ENCODE measurements around the gene ADARB2.
"Not testable (repeated sequence)": the region's sequence is repeated elsewhere in the genome, so short reads cannot be mapped to it uniquely, and the experiment has no call there.

ADARB2 gene

GRCh38 chr10:1434912-1435692 is 302.2 kb downstream of the ADARB2 start:
- no peak for DNase-seq (ENCODE audit: low read depth, low spot score)

GRCh38 chr10:1434202-1434601 is 303.1 kb downstream of the ADARB2 start:
- DNase-seq (ENCODE audit: low read depth, low spot score) = no peak

DNA sequence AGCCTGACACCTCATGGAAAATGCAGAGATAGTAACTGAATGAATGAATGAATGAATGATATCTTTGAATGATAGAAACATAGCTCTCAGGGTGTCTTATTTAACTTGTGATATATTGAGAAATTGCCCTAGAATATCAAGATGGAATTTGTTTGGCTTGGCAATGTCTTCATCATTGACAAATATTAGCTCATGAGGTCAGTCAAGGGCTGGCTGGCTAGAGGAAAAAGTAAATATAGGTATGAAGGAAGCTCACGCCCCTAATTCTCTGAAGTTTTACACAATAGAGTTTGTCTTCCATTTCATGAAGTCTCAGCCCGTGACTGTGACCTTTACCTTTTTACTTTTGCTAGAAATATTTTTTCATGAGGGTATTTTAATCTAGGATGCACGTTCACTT is 305.2 kb downstream of the ADARB2 start:
- no peak for DNase-seq (ENCODE audit: low read depth, low spot score)

DNA sequence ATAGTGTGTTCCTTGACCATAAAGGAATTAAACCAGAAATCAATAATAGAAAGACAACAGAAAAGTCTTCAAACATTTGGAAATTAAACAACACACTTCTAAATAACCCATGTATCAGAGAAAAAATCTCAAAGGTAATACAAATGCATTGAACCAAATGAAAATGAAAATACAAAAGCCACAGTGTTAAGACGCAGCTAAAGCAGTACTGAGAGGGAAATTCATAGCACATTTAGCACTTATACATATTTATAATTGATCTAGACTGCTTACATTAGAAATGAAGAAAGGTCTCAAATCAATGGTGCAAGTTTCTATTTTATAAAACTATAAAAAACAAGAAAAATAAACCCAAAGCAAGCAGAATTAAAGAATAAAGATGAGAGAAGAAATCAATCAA is 306.1 kb downstream of the ADARB2 start:
- no peak for DNase-seq (ENCODE audit: low read depth, low spot score)

DNA sequence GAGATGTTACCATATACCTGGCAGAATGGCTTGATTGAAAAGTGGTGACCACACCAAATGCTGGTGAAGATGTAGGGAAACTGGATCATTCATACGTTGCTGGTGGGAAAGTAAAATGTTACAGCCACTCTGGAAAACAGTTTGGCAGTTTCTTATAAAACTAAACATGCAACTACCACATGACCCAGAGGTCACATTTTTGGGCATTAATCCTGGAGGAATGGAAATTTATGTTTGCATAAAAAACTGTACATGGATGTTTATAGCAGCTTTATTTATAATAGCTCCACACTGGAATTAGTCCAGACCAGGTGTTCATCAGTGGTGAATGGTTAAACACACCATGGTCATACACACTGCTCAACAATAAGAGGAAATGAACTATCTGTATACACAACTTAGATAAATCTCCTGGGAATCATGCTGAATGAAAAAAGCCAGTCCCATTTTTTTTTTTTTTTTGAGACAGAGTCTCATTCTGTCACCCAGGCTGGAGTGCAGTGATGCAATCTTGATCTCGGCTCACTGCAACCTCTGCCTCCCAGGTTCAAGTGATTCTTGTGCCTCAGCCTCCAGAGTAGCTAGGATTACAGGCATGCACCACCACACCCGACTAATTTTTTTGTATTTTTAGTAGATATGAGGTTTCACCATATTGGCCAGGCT is 309.7 kb downstream of the ADARB2 start:
- not testable (repeated sequence) for DNase-seq (ENCODE audit: low read depth, low spot score)

DNA sequence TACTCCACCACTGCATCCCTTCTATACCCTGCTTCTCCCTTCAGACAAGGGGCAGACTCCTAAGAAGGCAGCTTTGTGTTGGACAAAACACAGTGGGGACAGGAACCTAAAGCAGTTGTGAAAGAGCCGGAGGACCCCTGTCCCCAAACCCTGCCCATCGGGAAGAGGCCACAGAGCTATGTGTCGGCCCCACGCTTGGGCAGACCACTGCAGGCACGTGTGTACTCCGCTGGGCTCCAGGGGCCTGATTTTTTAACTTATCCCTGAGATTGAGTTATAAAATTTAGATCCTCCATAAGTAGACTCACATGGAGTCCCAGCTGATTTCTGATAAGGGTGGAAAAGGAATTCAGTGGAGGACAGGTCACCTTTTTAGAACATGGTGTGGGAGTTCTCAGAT is 310.5 kb downstream of the ADARB2 start:
- DNase-seq (ENCODE audit: low read depth, low spot score) = no peak

DNA sequence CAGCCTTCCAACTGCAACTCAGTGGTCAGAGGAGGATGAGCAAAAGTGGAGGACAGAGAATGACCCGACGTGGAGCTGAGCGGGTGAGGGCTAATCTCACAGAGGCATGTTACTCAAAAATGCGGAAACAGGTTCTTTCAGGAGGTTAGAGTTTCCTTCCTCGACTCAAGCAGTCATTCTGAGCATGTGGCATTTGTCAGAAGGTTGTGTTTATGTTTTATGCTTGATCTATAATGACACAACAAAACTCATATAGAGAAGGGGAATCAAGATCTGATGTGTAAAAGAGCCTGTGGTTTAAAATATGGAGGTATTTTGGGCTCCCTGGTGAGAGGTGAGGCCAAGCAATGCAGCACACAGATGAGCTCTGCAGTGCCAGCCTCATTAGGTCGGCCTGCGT is 311.4 kb downstream of the ADARB2 start:
- DNase-seq (ENCODE audit: low read depth, low spot score) = no peak

DNA sequence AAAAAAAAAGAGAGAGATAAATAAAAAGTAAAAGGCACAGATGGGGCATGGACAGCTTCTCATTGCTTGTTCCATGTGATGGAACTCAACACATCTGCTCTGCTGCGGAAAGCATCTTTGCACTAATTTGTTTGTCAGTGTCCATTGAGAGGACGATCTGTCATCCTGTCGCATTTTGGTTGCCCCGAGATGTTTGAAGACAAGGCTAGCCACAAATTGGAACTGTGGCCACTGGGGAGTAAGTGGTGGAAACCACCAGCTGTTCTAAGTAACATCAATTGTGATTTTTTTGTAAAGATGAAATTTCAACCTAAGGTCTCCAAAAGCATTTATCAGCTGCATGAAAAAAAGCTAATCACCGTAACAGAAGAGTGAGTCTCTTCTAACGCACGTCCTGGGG is 312.7 kb downstream of the ADARB2 start:
- DNase-seq (ENCODE audit: low read depth, low spot score) = no peak

DNA sequence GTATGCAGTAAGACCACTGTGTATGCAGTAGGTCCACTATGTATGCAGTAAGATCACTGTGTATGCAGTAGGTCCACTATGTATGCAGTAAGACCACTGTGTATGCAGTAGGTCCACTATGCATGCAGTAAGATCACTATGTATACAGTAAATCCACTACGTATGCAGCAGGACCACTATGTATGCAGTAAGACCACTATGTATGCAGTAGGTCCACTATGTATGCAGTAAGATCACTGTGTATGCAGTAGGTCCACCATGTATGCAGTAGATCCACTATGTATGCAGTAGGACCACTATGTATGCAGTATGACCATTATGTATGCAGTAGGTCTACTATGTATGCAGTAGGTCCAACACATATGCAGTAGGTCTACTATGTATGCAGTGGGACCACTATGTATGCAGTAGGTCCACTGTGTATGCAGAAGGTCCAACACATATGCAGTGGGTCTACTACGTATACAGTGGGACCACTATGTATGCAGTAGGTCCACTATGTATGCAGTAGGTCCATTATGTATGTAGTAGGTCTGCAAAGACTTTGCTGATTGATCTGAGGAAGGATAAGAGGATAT is 313.6 kb downstream of the ADARB2 start:
- no peak for DNase-seq (ENCODE audit: low read depth, low spot score)

DNA sequence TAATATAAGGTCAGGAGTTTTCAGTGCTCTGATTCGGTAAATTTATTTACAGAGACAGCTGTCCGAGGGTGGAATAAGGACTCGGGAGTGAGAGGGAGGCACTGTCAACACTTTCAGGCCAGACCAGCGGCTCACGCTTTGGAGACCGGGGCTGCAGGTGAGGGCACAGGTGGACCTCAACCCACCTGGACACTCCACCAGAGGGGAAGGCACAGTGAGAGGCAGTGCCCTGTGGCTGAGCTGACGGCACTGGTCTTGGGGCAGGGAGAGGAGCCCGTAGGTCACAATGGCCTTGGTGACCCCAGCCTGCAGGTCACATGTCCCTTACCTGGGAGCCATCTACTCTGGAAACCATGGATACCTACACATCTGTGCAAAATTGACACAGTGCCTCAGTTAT is 315.1 kb downstream of the ADARB2 start:
- DNase-seq (ENCODE audit: low read depth, low spot score) = no peak

GRCh38 chr10:1420661-1421362 is 316.5 kb downstream of the ADARB2 start:
- no peak for DNase-seq (ENCODE audit: low read depth, low spot score)

- no peak for DNase-seq (ENCODE audit: low read depth, low spot score)
These were observed 317.3 kb downstream of the ADARB2 start for GRCh38 chr10:1419796-1420610.

DNA sequence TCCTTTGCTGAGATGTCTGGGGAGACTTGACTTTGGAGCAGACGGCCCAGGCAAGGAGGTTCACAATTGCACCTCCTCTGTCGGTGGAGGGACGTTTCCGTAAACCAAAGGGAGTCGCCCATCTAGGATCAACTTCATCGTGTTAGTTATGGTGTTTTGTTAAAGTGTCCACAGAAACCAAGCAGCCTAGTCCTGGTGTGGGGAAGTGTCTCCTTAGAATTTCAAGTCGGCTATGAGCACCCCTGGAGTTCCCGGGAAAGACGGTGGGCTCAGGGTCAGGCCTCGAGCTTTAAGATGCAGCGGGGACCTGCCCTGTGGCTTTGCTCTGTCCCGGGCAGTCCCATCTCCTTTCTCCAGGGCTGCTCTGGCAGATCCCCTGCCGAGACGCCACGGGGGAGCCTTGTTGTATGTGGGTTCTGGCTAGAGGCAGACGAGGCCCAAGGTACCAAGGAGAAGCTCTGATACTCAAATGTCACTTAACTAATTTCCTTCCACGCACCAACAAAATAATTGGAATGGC is 319.2 kb downstream of the ADARB2 start:
- DNase-seq (ENCODE audit: low read depth, low spot score) = no peak

DNA sequence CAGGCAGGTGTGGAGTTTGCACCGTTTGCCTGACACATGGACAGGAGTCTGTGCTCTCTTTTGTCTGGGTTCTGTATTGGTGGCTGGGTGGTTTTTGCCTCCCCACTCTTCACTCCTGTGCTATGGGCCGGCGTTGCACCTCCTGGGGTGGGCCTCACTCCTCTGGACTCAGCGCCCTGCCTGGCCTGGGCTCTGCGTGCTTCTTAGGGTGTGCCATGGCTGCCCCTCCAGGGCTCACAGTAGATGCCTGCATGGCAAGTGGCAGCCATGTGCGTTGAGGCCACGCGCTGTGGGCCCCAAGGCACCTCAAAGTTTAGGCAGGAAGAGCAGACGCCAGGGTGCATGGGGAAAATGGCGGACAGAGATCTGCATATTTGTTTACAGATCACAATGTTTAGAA is 319.8 kb downstream of the ADARB2 start:
- no peak for DNase-seq (ENCODE audit: low read depth, low spot score)

DNA sequence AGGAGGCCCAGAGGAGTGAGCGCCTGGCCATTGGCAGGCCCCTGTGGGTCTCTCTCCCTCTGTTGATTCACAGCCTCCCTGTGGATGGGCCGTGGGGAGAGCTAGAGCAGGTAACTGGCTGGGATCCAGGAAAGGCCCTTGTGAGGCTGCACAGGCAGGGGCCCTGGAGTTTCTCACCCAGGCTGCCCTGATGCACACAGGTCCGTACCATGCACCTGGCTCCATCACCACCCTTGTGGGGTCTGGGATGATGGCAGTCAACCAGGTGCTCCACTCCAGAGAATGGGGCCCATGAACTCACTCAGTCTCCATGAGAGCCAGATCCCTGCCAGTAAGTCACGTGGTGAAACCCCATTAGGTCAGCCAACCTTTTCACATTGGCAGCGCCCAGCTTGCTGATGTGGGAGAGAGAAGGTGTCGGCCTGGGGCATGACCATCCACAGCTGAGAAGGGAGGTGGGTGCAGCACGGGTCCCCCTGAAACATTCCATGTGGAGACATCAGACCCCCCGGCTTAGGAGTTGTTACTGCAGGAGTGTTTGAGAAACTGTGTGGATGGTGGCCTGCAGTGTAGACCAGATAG is 320.8 kb downstream of the ADARB2 start:
- DNase-seq (ENCODE audit: low read depth, low spot score) = no peak

GRCh38 chr10:1414893-1415292 is 322.4 kb downstream of the ADARB2 start:
- no peak for DNase-seq (ENCODE audit: low read depth, low spot score)

DNA sequence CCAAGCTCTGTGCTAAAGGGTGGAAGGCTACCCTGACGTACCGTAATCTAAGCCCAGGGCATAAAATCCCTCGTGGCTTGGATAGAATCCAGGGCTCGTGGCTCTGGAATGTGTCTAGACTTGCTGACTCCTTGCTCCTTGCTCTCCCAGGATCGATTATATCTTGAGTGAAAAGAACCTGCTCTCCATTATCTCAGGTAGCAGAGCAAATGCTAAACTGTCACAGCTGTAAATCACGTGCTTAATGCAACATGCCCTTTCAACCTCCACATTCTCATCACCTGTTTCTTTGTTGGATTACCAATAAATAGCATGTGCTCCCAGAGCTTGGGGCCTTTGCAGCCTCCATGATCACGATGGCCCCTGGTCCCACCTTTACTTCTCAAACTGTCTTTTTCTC is 323.0 kb downstream of the ADARB2 start:
- DNase-seq (ENCODE audit: low read depth, low spot score) = not testable (repeated sequence)

- DNase-seq (ENCODE audit: low read depth, low spot score) = no peak
These were observed 323.5 kb downstream of the ADARB2 start for GRCh38 chr10:1413823-1414222.

DNA sequence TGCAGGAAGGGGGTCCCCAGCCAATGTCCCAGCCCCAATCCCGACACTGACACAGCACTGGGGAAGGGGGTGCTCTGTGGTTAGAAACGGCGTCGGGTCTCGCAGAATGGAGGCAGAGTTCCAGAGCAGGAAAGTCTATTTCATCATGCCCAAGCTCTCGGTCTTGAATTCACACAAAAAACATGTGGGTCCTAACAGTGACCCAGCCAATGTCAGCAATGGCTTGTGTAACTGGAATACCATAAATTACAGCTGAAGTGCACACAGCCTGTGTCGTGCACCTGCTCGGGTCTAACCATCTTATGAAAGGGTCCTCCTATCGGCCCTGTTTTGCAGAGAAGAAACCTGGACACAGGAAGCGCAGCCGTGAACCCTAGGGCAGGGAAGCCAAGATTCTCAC is 324.1 kb downstream of the ADARB2 start:
- DNase-seq (ENCODE audit: low read depth, low spot score) = no peak

DNA sequence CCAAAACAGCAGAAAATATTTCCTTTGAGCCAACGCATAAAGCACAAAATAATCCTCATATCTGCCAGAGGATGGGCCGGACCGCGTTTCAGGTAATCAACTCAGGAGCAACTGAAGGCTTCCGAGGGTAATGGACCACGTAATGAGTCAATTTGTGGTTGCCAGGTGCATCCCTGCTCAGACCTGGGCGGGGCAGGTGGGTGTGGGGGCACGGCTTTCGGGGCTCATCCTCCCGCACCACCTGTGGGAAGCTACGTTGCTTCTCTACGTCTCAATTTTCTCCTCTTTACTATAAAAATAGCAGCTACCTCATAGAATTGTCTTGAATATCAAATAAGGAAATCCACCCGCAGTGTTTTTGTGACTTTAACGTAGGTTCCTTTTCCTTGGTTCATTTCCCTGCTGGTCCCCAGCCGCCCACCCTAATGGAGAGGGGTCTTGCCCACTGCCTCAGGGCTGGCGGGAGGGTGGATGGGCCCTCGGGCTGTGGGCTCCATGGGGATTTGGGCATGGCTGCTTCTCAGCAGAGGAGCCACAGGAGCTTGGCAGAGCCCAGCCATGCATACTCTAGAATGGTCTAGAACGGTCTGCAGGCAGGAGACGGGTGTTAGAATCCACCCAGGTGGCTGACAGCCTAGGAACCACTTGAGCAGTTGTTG is 324.7 kb downstream of the ADARB2 start:
- DNase-seq (ENCODE audit: low read depth, low spot score) = no peak
